LNCaP clone FGC (cell line): Measurements from ENCODE around the gene TMCC2.
"Not testable (repeated sequence)": the region's sequence is repeated elsewhere in the genome, so short reads cannot be mapped to it uniquely, and the experiment has no call there.

ENCODE experiments used
- DNase-seq: peaks from one replicate; pipeline ENCODE4 v3.0.0-alpha.2; 2011; ENCODE audit warnings: low read depth
- H3K4me3 ChIP-seq: 2 replicates; pipeline ENCODE4 v1.5.1; 2011; ENCODE audit warnings: mild to moderate bottlenecking, low read depth, low read length, control low read depth
- TF ChIP-seq, protein P1 (sequence below): IDR thresholded peaks from 2 replicates; pipeline ENCODE4 v1.5.1; 2012; ENCODE audit warnings: mild to moderate bottlenecking; ENCODE audit not compliant: control insufficient read depth, insufficient read depth; ENCODE audit errors: extremely low read depth

Gene TMCC2

DNA sequence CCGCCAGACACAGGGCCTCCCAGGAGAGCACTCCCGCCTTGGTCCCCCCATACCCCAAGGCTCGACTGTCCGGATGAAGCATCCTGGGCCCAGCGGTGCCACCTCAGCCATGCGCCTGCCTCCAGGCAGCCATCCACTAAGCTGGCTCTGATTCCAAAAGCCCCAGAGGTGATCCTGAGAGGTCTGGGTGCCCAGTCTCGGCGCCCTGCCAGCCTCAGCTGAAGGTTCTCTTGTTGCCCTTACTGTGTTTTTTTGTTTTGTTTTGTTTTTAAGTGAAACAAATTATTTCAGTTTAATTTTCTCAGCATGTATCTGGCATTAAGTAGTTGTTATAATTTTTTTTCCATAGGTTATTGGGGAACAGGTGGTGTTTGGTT, 48.9 kb downstream of the TMCC2 start:
- no peak overlapping the region for H3K4me3 ChIP-seq
- TF ChIP-seq, protein P1, sequence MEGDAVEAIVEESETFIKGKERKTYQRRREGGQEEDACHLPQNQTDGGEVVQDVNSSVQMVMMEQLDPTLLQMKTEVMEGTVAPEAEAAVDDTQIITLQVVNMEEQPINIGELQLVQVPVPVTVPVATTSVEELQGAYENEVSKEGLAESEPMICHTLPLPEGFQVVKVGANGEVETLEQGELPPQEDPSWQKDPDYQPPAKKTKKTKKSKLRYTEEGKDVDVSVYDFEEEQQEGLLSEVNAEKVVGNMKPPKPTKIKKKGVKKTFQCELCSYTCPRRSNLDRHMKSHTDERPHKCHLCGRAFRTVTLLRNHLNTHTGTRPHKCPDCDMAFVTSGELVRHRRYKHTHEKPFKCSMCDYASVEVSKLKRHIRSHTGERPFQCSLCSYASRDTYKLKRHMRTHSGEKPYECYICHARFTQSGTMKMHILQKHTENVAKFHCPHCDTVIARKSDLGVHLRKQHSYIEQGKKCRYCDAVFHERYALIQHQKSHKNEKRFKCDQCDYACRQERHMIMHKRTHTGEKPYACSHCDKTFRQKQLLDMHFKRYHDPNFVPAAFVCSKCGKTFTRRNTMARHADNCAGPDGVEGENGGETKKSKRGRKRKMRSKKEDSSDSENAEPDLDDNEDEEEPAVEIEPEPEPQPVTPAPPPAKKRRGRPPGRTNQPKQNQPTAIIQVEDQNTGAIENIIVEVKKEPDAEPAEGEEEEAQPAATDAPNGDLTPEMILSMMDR = no peak
- DNase-seq = no peak

DNA sequence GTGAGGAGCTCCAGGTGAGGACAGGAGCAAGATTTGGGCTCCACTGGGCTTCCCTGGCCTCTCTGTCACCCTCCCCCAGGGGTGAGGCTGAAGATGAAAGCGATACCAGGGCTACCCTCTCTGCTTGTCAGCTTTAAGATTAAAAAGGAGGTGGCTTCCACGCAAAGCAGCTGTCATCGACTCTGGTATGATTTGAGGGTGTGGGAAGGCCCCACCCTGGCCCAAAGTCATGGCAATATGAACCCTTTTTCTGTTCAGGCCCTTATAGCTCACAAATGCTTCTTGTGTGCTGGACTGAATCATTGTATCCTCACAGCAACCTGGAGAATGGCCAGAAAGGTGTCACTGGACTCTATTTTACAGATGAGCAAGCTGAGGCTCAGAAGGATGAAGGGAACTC, 52.2 kb downstream of the TMCC2 start:
- no peak for DNase-seq
- no peak overlapping the region for H3K4me3 ChIP-seq
- TF ChIP-seq, protein P1 = no peak

DNA sequence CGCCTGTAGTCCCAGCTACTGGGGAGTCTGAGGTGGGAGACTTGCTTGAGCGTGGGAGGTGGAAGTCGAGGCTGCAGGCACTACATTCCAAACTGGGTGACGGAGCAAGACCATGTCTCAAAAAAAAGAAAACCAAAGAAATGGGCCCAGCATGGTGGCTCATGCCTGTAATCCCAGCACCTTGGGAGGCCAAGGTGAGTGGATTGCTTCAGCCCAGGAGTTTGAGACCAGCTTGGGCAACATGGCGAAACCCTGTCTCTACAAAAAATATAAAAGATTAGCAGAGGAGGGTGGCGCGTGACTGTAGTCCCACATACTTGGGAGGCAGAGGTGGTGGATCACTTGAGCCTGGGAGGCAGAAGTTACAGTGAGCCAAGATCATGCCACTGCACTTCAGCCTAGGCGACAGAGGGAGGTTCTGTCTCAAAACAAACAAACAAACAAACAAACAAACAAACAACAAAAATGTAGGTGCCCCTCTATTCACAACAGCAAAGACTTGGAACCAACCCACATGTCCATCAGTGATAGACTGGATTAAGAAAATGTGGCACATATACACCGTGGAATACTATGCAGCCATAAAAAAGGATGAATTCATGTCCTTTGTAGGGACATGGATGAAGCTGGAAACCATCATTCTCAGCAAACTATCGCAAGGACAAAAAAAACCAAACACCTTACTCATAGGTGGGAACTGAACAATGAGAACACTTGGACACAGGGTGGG, 53.1 kb downstream of the TMCC2 start:
- not testable (repeated sequence) for DNase-seq, H3K4me3 ChIP-seq

DNA sequence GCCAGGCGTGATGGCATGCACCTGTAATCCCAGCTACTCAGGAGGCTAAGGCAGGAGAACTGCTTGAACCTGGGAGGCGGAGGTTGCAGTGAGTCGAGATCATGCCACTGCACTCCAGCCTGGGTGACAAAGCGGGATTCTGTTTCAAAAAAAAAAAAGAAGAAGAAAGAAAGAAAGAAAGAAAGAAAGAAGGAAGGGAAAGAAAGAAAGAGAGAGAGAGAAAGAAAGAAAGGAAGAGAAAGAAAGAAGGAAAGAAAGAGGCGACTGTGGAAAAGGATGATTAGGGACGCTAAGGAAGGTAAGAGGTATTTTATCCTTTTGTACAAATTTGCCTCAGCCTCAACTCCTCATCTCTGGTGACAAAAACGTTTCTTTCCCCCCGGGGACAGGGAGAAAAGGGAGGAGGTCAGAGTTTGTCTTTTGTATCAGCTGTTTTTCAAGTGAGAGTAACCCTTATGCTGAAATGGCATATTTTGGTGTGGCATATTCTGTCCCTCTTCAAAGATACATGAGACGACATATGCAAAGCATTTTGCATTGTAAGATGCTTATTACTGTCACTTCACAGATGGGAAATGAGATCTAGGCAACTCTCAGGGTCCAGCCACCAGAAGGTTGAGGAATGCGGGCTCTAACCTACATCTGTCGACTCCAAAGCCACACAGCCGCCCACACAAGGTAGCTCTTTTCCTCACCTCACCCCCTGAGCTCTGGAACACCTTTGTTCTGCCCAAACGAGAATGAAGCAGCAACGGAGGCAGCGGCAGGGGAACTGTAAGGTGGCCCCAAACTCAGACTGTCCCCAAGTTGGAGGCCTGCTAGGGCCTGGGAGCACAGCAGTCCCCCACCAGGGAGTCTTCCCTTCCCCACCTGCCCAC, 55.8 kb downstream of the TMCC2 start:
- no peak for DNase-seq
- H3K4me3 ChIP-seq = no peak overlapping the region
- TF ChIP-seq, protein P1 = no peak

DNA sequence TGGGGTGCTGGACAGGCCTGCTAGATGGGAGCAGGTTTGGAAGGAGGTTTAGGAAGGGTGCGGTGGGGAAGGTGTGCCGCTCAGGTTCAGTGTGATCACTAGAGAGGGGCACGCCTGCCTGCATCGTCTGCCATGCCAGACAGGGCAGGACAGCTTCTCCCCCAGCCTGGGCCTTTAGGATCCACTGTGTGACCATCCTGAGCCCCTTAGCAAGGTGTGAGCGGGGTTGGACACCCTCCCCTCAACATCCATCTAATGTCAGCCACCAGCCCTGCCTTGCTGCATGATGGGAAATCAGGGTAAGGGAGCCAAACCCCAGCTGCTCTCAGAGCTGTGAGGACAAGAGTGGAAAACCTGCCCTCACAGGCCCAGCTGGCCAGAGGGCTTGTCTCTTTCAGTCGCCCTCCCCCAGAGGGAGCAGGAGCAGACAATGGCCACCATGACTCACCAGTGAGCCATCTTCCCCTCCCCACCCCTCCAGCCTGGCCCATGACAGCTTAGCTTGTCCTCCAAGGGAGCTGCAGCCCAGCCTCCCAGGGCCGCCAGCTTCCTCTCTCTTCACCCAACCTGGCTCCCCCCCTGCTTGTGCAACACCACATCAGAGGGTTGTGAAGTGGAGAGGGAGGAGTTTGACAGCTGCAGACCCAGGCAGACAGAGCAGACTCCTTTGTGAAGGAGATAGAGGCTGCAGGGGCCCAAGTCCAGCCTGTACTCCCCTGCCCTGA, 56.8 kb downstream of the TMCC2 start:
- DNase-seq = no peak
- H3K4me3 ChIP-seq = no peak overlapping the region
- TF ChIP-seq, protein P1 = no peak

DNA sequence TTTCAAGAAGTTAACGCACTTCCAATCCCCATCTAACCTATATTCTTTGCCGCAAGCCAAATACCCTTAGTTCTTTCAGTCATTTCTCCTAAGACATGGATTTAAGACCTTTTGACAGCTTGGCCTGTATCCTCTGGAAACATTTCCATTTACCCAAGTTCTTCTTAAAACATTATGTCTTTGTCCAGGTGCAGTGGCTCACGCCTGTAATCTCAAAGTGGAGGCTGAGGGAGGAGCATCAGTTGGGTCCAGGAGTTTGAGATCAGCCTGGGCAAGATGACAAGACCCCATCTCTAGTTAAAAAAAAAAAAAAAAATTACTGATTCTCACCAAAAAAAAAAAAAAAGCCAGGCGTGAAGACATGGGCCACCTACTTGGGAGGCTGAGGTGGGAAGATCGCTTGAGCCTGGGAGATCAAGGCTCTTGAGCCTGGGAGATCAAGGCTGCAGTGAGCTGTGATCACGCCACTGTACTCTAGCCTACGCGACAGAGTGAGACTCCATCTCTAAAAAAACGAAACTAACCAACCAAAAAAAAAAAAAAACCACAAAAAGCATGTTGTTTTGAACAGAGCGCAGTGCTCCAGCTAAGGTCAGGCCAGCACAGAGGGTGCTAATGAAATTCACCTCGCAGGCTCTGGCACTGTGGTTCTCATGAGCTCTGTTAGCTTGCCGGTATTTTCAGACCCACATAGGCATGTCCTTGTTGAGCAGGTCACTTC, 57.8 kb downstream of the TMCC2 start:
- TF ChIP-seq, protein P1 = no peak
- no peak overlapping the region for H3K4me3 ChIP-seq
- DNase-seq = no peak
